Heart right ventricle (tissue), 16 donors: ENCODE results near the gene AP2M1. TPM values are rescaled to one million over a fixed set of nuclear protein-coding genes. Genes with fewer than 3 reads are reported as not detected.

Experiments
- ATAC-seq, 8 donors: fragments of 200-7000 bp; cut with Tn5 transposase; one replicate each; pipeline ENCODE4 v1.9.1; 2020; ENCODE audit warnings: mild to moderate bottlenecking in 8 of 8, moderate library complexity in 8 of 8, moderate number of reproducible peaks in 1 of 8
- DNase-seq, 2 donors: peaks; one replicate each; pipeline ENCODE4 v3.0.0-alpha.2; 2020
- H3K27ac ChIP-seq, 10 donors: fragments of 200-600 bp; sonication (generic) in 2 of 10; one replicate each; pipeline versions ENCODE4 v1.5.0 to v1.8.0; 2020 to 2022; ENCODE audit warnings: mild to moderate bottlenecking in 3 of 10
- H3K27me3 ChIP-seq, 7 donors: fragments of 200-600 bp; one replicate each; pipeline ENCODE4 v1.8.0; 2021 to 2022; ENCODE audit warnings: mild to moderate bottlenecking in 2 of 7
- H3K36me3 ChIP-seq, 9 donors: fragments of 200-600 bp; sonication (generic) in 1 of 9; one replicate each; pipeline versions ENCODE4 v1.5.0 to v1.8.0; 2020 to 2022; ENCODE audit warnings: mild to moderate bottlenecking in 2 of 9
- H3K4me1 ChIP-seq, 9 donors: fragments of 200-600 bp; sonication (generic) in 1 of 9; one replicate each; pipeline versions ENCODE4 v1.5.0 to v1.8.0; 2020 to 2022; ENCODE audit warnings: mild to moderate bottlenecking in 4 of 9
- H3K4me3 ChIP-seq, 10 donors: fragments of 200-600 bp; sonication (generic) in 2 of 10; one replicate each; pipeline versions ENCODE4 v1.5.0 to v1.8.0; 2020 to 2022; ENCODE audit warnings: mild to moderate bottlenecking in 7 of 10, moderate library complexity in 2 of 10
- H3K9me3 ChIP-seq, 11 donors: fragments of 200-600 bp in 10 of 11; sonication (generic) in 2 of 11; one replicate each; pipeline versions ENCODE4 v1.5.0 to v1.8.0; 2013 to 2022; ENCODE audit warnings: mild to moderate bottlenecking in 2 of 11, control low read depth in 1 of 11, moderate library complexity in 1 of 11
- whole genome bisulfite sequencing, 2 donors: extraction: QIAGEN DNeasy Blood & Tissue Kit; methylation state at CpG; one replicate each; pipeline ENCODE4 v1.1.7; 2013; ENCODE audit warnings: inconsistent platforms in 1 of 2; 5-methylcytosine and 5-hydroxymethylcytosine counted together
- intact Hi-C, 10 donors: fragments of 100-400 bp; cut with DNase I; formaldehyde crosslinking; loops; one replicate each; pipeline versions ENCODE4 v1.11.1 to v1.14.2; 2022
- polyA plus RNA-seq, 2 donors: library from polyadenylated mRNA; stranded (reverse); fragments of 200-250 nt; gene quantifications; one replicate each; pipeline ENCODE4 v1.2.3, GENCODE V29; 2013
- total RNA-seq, 10 donors: library from RNA; stranded (reverse); fragmentation: NEBNext Ultra II Directional in 3 of 10; extraction: Animal tissue kit (Norgen Biotek cat#: 25700) in 3 of 10; gene quantifications; one replicate each; pipeline versions ENCODE4 v1.2.1 to v1.2.4, GENCODE V29; 2021 to 2023
- TF ChIP-seq, protein P1 (sequence below), 9 donors: fragments of 200-600 bp; sonication (generic) in 2 of 9; IDR thresholded peaks; one replicate each; pipeline versions ENCODE4 v1.5.0 to v1.8.0; 2021 to 2022; ENCODE audit warnings: antibody characterized with exemption in 9 of 9, mild to moderate bottlenecking in 5 of 9, moderate library complexity in 1 of 9
- donor health status: Arrhythmogenic right ventricular cardiomyopathy.
- donor health status: ischemic (EF 13 %, LVEDD 7.1; RV severe dilation, severe dysfunction).
- donor health status: healthy with polysubstance abuse.
- donor health status: DM: no; HTN: yes; CAD: no.
- donor health status: DM: no; HTN: no; CAD: no.
- donor health status: ischemic (EF 25% LVEDD 6.9; RV normal size, moderate dysfunction).
- donor health status: ischemic (EF 25% LVEDD 5.7; RV mildly dilated, moderate dysfunction).
- donor health status: healthy.
- donor health status: DM: yes; HTN: yes; CAD: no.
- donor health status: Ischemic cardiomyopathy.
- donor health status: ischemic (EF 35%, LVEDD 5.7; RV mildly dilated, moderate dysfunction).
- donor health status: nonischemic (EF 11% LVEDD 7.7; RV severe dilation, severe dysfunction).
- donor health status: DM: yes; HTN: yes; CAD: no.
- donor health status: PGD.
- donor health status: ischemic (EF 29% LVEDD 5.4; RV normal size, mild dysfunction).
- donor health status: nonischemic (EF 23%, LVEDD 6.1; RV moderate dilation, normal function).

Gene AP2M1
- total and polyA plus RNA-seq, 12 donors: 187 to 390 (median 321) TPM

DNA sequence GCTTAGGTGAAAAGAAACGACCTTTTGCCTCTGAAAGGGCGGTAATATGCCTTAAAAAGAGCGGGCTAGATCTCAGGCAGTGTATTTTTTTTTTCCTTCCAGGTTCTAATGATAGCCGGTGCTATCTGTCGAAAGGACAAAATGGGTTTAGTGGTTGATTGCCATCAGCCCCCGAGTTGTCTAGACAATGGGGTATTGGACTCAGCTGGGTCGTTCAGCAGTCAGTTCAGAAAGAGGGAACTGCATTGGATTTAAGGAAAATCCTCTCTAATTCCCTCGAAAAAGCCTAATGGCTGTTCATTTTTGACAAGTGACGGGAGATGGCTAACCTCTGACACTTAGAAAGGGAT, 38.8 kb upstream of the AP2M1 start:
- WGBS, 2 donors: 3 to 4% methylated on average over 9 of the region's 9 CpGs
- TF ChIP-seq, protein P1, sequence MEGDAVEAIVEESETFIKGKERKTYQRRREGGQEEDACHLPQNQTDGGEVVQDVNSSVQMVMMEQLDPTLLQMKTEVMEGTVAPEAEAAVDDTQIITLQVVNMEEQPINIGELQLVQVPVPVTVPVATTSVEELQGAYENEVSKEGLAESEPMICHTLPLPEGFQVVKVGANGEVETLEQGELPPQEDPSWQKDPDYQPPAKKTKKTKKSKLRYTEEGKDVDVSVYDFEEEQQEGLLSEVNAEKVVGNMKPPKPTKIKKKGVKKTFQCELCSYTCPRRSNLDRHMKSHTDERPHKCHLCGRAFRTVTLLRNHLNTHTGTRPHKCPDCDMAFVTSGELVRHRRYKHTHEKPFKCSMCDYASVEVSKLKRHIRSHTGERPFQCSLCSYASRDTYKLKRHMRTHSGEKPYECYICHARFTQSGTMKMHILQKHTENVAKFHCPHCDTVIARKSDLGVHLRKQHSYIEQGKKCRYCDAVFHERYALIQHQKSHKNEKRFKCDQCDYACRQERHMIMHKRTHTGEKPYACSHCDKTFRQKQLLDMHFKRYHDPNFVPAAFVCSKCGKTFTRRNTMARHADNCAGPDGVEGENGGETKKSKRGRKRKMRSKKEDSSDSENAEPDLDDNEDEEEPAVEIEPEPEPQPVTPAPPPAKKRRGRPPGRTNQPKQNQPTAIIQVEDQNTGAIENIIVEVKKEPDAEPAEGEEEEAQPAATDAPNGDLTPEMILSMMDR (IDR thresholded peaks at IDR 0.05): no peak
- Histone ChIP-seq H3K9me3 (no peaks in the 10 kb centered on the region), H3K27me3 (no peaks in the 10 kb centered on the region), H3K36me3 (peaks cover 0 to 41% (median 13%) of the 10 kb centered on the region in 9 donors), H3K4me1 (peaks cover 4 to 28% (median 22%) of the 10 kb centered on the region in 9 donors), H3K4me3 (peak overlapping the region; percentile 53 to 99 (median 87)), H3K27ac (peak overlapping the region in 9 of 10 donors; percentile 72 to 95 (median 91))
- DNase-seq: no peak
- ATAC-seq: no peak
- intact Hi-C loops: loop anchor here in 6 of 10 donors (1.0 to 10.0 kb wide), 14 partner anchors 19 to 251 kb away; partner anchors contain the start of genes ABCC5 (in 4 of the 6), EEF1AKMT4 (in 4 of the 6), ALG3 (in 3 of the 6) and DVL3 (in 3 of the 6)

- Histone ChIP-seq H3K4me1 (peaks cover 4 to 29% (median 20%) of the 10 kb centered on the region in 9 donors), H3K9me3 (no peaks in the 10 kb centered on the region), H3K4me3 (no peak overlapping the region), H3K27me3 (no peaks in the 10 kb centered on the region), H3K36me3 (peaks cover 11 to 86% (median 57%) of the 10 kb centered on the region in 9 donors), H3K27ac (no peak overlapping the region)
- no peak for ATAC-seq
- no peak for DNase-seq
- WGBS, 2 donors: 90 to 91% methylated on average over 10 of the region's 10 CpGs
- intact Hi-C loops: loop anchor here in 4 of 10 donors (10.0 kb wide), 2 partner anchors 104 to 236 kb away; partner anchors contain the start of genes ALG3 (in 3 of the 4) and EEF1AKMT4 (in 3 of the 4)
- TF ChIP-seq, protein P1 (IDR thresholded peaks at IDR 0.05): no peak
These were observed 34.2 kb upstream of the AP2M1 start for GRCh38 chr3:184140436-184140835.

- Histone ChIP-seq H3K27me3 (no peaks in the 10 kb centered on the region), H3K9me3 (no peaks in the 10 kb centered on the region), H3K4me3 (no peak overlapping the region), H3K27ac (no peak overlapping the region), H3K4me1 (peaks cover 0 to 13% (median 4%) of the 10 kb centered on the region in 9 donors), H3K36me3 (peaks cover 11 to 96% (median 65%) of the 10 kb centered on the region in 9 donors)
- DNase-seq (no peak), ATAC-seq (no peak)
- TF ChIP-seq, protein P1 (IDR thresholded peaks at IDR 0.05): no peak
- WGBS, 2 donors: 94 to 96% methylated on average over 7 of the region's 7 CpGs
- intact Hi-C loops: loop anchor here in 4 of 10 donors (10.0 kb wide), 2 partner anchors 103 to 237 kb away; partner anchors contain the start of genes ALG3 (in 3 of the 4) and EEF1AKMT4 (in 3 of the 4)
These were observed 32.5 kb upstream of the AP2M1 start for GRCh38 chr3:184142199-184142598.

GRCh38 chr3:184143327-184143726, 31.3 kb upstream of the AP2M1 start:
- 86 to 93% methylated on average over 3 of the region's 3 CpGs for WGBS, 2 donors
- H3K27me3 ChIP-seq: no peaks in the 10 kb centered on the region
- H3K36me3 ChIP-seq: peaks cover 11 to 85% (median 65%) of the 10 kb centered on the region in 9 donors

More at GRCh38 chr3:184143327-184143726, 31.3 kb upstream of the AP2M1 start:
- intact Hi-C loops: loop anchor here in 4 of 10 donors (10.0 kb wide), 2 partner anchors 101 to 239 kb away; partner anchors contain the start of genes ALG3 (in 3 of the 4) and EEF1AKMT4 (in 3 of the 4)
- H3K4me3 ChIP-seq: no peak overlapping the region
- peaks cover 0 to 10% (median 0%) of the 10 kb centered on the region in 9 donors for H3K4me1 ChIP-seq
- TF ChIP-seq, protein P1 (IDR thresholded peaks at IDR 0.05): no peak
- DNase-seq: no peak
- H3K9me3 ChIP-seq: no peaks in the 10 kb centered on the region
- no peak overlapping the region for H3K27ac ChIP-seq
- ATAC-seq: no peak
